ENCODE measurements around the gene CEP83.

CEP83 gene

GRCh38 chr12:94287245-94287628 lies 172.4 kb downstream of the CEP83 start:
- no peak for DNase-seq (ENCODE audit: low read depth in 2 of 2)
- TF ChIP-seq CTCF (IDR thresholded peaks at IDR 0.05; ENCODE audit: low read depth, low read length), result no peak
- H3K4me3 ChIP-seq (replicated peaks in 1 of 2; ENCODE audit: low read depth in 2 of 2, low read length in 2 of 2), result no peak overlapping the region

- no peak overlapping the region for H3K4me3 ChIP-seq (replicated peaks in 1 of 2; ENCODE audit: low read depth in 2 of 2, low read length in 2 of 2)
- TF ChIP-seq CTCF (IDR thresholded peaks at IDR 0.05; ENCODE audit: low read depth, low read length), result no peak
- DNase-seq (ENCODE audit: low read depth in 2 of 2), result no peak
Observed at GRCh38 chr12:94286583-94287244, 173.0 kb downstream of the CEP83 start.

- no peak for TF ChIP-seq CTCF (IDR thresholded peaks at IDR 0.05; ENCODE audit: low read depth, low read length)
Observed at GRCh38 chr12:94285943-94286582, 173.6 kb downstream of the CEP83 start.

GRCh38 chr12:94284859-94285258 lies 174.8 kb downstream of the CEP83 start:
- H3K4me3 ChIP-seq (replicated peaks in 1 of 2; ENCODE audit: low read depth in 2 of 2, low read length in 2 of 2), result no peak overlapping the region
- no peak for TF ChIP-seq CTCF (IDR thresholded peaks at IDR 0.05; ENCODE audit: low read depth, low read length)
- DNase-seq (ENCODE audit: low read depth in 2 of 2), result no peak

More at GRCh38 chr12:94285943-94286582, 173.6 kb downstream of the CEP83 start:
- no peak for DNase-seq (ENCODE audit: low read depth in 2 of 2)
- H3K4me3 ChIP-seq (replicated peaks in 1 of 2; ENCODE audit: low read depth in 2 of 2, low read length in 2 of 2), result no peak overlapping the region

GRCh38 chr12:94284046-94284445 lies 175.6 kb downstream of the CEP83 start:
- no peak overlapping the region for H3K4me3 ChIP-seq (replicated peaks in 1 of 2; ENCODE audit: low read depth in 2 of 2, low read length in 2 of 2)
- no peak for DNase-seq (ENCODE audit: low read depth in 2 of 2)
- no peak for TF ChIP-seq CTCF (IDR thresholded peaks at IDR 0.05; ENCODE audit: low read depth, low read length)

- TF ChIP-seq CTCF (IDR thresholded peaks at IDR 0.05; ENCODE audit: low read depth, low read length), result no peak
- H3K4me3 ChIP-seq (replicated peaks in 1 of 2; ENCODE audit: low read depth in 2 of 2, low read length in 2 of 2), result no peak overlapping the region
- no peak for DNase-seq (ENCODE audit: low read depth in 2 of 2)
Observed at GRCh38 chr12:94282675-94283074, 177.0 kb downstream of the CEP83 start.

All from cardiac fibroblast (primary cell).